ENCODE data around the gene RALGPS1. TPM values are rescaled to one million over a fixed set of nuclear protein-coding genes. Genes with fewer than 3 reads are reported as not detected.

The RALGPS1 gene
- total RNA-seq, 2 experiments from 2014 or later = 14.1 to 14.4 TPM

DNA sequence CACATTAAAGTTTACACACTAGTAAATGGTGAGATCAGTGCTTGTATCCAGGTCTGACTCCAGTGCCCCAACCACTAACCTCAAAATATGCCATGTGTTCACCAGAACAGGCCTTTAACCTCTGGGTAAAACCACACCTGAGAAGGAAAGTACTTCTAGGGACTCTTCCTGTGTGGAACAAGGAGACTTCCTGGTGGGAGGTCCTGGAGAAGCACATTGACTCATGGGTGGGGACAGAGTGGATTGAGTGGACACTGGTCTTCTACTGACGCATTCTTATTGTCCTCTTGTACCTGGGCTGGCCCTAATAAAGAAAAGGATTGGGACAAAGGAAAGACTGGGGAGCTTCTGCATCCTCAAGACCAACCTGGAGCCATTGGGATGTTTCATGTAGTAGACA, 164.4 kb downstream of the RALGPS1 start:
- intact Hi-C loops (cut with micrococcal nuclease; ENCODE audit: unreplicated experiment) = no loop called here
- H3K4me2 ChIP-seq (ENCODE audit: low read length) = no peak overlapping the region
- no TSS peak for BruUV-seq (replicated peaks)
- H3K4me1 ChIP-seq (ENCODE audit: insufficient read depth, low read length, poor library complexity, severe bottlenecking) = no peaks in the 10 kb centered on the region
- no peak overlapping the region for H3K4me3 ChIP-seq (ENCODE audit: low read depth, low read length, poor library complexity, severe bottlenecking)
- no peaks in the 10 kb centered on the region for H3K9me3 ChIP-seq (ENCODE audit: low read length)
- CTCF ChIA-PET (ENCODE audit: unreplicated experiment) = no interaction called here
- H3K27ac ChIP-seq (ENCODE audit: low read depth, low read length, poor library complexity, severe bottlenecking) = no peak overlapping the region
- no peaks in the 10 kb centered on the region for H3K79me2 ChIP-seq (ENCODE audit: insufficient read depth, low read depth, low read length)
- H2AFZ ChIP-seq (ENCODE audit: low read length) = no peak overlapping the region
- POLR2A ChIA-PET = no interaction called here
- TF ChIP-seq, protein P1, sequence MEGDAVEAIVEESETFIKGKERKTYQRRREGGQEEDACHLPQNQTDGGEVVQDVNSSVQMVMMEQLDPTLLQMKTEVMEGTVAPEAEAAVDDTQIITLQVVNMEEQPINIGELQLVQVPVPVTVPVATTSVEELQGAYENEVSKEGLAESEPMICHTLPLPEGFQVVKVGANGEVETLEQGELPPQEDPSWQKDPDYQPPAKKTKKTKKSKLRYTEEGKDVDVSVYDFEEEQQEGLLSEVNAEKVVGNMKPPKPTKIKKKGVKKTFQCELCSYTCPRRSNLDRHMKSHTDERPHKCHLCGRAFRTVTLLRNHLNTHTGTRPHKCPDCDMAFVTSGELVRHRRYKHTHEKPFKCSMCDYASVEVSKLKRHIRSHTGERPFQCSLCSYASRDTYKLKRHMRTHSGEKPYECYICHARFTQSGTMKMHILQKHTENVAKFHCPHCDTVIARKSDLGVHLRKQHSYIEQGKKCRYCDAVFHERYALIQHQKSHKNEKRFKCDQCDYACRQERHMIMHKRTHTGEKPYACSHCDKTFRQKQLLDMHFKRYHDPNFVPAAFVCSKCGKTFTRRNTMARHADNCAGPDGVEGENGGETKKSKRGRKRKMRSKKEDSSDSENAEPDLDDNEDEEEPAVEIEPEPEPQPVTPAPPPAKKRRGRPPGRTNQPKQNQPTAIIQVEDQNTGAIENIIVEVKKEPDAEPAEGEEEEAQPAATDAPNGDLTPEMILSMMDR (conservative IDR thresholded peaks at IDR 0.05; ENCODE audit: low read length) = no peak
- no peak for TF ChIP-seq EZH2phosphoT487 (IDR thresholded peaks at IDR 0.05; ENCODE audit: borderline replicate concordance, low read depth, low read length)
- H3K36me3 ChIP-seq (ENCODE audit: insufficient read depth, low read length) = no peaks in the 10 kb centered on the region
- no peaks in the 10 kb centered on the region for H3K9me2 ChIP-seq (ENCODE audit: insufficient read depth, low read length)
- no peaks in the 10 kb centered on the region for H4K20me1 ChIP-seq (ENCODE audit: insufficient read depth, low read length)
- DNase-seq (ENCODE audit: low spot score) = no peak

DNA sequence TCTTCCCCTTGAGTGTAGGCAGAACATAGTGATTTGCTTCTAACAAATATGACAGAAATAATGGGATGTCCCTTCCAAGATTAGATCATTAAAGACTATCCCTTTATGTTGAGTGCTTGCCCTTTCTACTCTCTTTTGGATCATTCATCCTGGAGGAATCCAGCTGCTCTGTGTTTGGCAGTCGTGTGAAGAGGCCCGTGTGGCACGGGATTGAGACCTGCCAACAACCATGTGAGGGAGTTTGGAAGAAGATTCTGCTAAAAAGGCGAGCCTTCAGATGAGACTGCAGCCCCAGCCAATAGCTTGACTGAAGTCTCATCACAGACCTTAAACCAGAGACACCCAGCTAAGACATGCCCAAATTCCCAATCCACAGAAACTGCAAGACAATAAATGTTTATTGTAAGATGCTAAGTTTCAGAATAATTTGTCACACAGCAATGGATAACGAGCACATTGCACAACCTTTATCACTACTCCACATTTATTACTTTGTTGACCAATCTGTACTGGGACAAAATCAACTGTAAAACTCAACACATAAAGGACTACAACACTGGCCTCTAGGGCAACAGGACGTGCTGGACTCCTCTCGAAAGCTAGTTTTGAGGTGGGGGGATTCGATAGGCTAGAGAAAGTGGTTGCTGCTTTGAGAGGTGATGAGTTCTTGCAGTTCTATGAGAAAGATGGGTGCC, 165.0 kb downstream of the RALGPS1 start:
- no TSS peak for BruUV-seq (replicated peaks)
- no peaks in the 10 kb centered on the region for H3K4me1 ChIP-seq (ENCODE audit: insufficient read depth, low read length, poor library complexity, severe bottlenecking)
- H3K36me3 ChIP-seq (ENCODE audit: insufficient read depth, low read length) = no peaks in the 10 kb centered on the region
- H3K4me3 ChIP-seq (ENCODE audit: low read depth, low read length, poor library complexity, severe bottlenecking) = no peak overlapping the region
- no peak overlapping the region for H2AFZ ChIP-seq (ENCODE audit: low read length)
- DNase-seq (ENCODE audit: low spot score) = no peak
- no peak overlapping the region for H3K4me2 ChIP-seq (ENCODE audit: low read length)
- TF ChIP-seq, protein P1 (conservative IDR thresholded peaks at IDR 0.05; ENCODE audit: low read length) = no peak
- TF ChIP-seq EZH2phosphoT487 (IDR thresholded peaks at IDR 0.05; ENCODE audit: borderline replicate concordance, low read depth, low read length) = no peak
- intact Hi-C loops (cut with micrococcal nuclease; ENCODE audit: unreplicated experiment) = no loop called here
- POLR2A ChIA-PET = no interaction called here
- no peaks in the 10 kb centered on the region for H3K9me3 ChIP-seq (ENCODE audit: low read length)
- H3K79me2 ChIP-seq (ENCODE audit: insufficient read depth, low read depth, low read length) = no peaks in the 10 kb centered on the region
- no peaks in the 10 kb centered on the region for H4K20me1 ChIP-seq (ENCODE audit: insufficient read depth, low read length)
- H3K27ac ChIP-seq (ENCODE audit: low read depth, low read length, poor library complexity, severe bottlenecking) = no peak overlapping the region
- CTCF ChIA-PET (ENCODE audit: unreplicated experiment) = no interaction called here
- H3K9me2 ChIP-seq (ENCODE audit: insufficient read depth, low read length) = no peaks in the 10 kb centered on the region

All from OCI-LY7 (cell line).